ENCODE measurements around the gene PTPRN2. TPM values are rescaled to one million over a fixed set of nuclear protein-coding genes. Genes with fewer than 3 reads are reported as not detected.

The PTPRN2 gene
- total and polyA plus RNA-seq, 2 of the 8 experiments (the other 6 are each of a cell fraction or from before 2014, with no cell fraction given): 2.6 to 4.5 TPM

- TF ChIP-seq EZH2 (IDR thresholded peaks at IDR 0.05; ENCODE audit: low read depth, low read length, severe bottlenecking) (no peak), SAP30 (IDR thresholded peaks at IDR 0.05; ENCODE audit: insufficient read depth, insufficient replicate concordance, low read length) (no peak), CEBPB (IDR thresholded peaks at IDR 0.05; ENCODE audit: low read depth, low read length) (no peak), CBX5 (IDR thresholded peaks at IDR 0.05; ENCODE audit: low read depth, low read length) (no peak), CTCF (IDR thresholded peaks at IDR 0.05; ENCODE audit: control extremely low read depth in 1 of 3, insufficient read depth in 1 of 3, low read depth in 1 of 3, low read length in 3 of 3) (no peak), RAD21 (IDR thresholded peaks at IDR 0.05 in 1 of 2, conservative IDR thresholded peaks at IDR 0.05 in 1 of 2; ENCODE audit: low read depth in 2 of 2, low read length in 2 of 2) (no peak)
Measured at GRCh38 chr7:157844141-157844540, 743.5 kb downstream of the PTPRN2 start (continued).

Measured in H1 (cell line).